H9 (cell line): ENCODE data around the gene TRAF3. TPM values are rescaled to one million over a fixed set of nuclear protein-coding genes. Genes with fewer than 3 reads are reported as not detected.
A peak's percentile ranks its signal among the peaks of the same experiment; 100 is the strongest.

Experiments
- DNase-seq: peaks from one replicate; pipeline ENCODE4 v3.0.0-alpha.2; 2017
- H2AFZ ChIP-seq: one replicate; pipeline ENCODE4 v1.6.1; 2013; ENCODE audit warnings: mild to moderate bottlenecking, low read length, control low read depth, moderate library complexity
- H2AK5ac ChIP-seq: 2 replicates; pipeline ENCODE4 v1.6.1; 2013; ENCODE audit warnings: low read length, control low read depth, mixed read lengths; ENCODE audit not compliant: insufficient read length
- H2BK120ac ChIP-seq: one replicate; pipeline ENCODE4 v1.6.1; 2013; ENCODE audit warnings: low read depth, mild to moderate bottlenecking, low read length, control low read depth, inconsistent platforms; ENCODE audit not compliant: poor library complexity, severe bottlenecking
- H2BK12ac ChIP-seq: 2 replicates; pipeline ENCODE4 v1.6.1; 2013; ENCODE audit warnings: low read length, control low read depth, mixed read lengths, low read depth; ENCODE audit not compliant: insufficient read length
- H2BK15ac ChIP-seq: 2 replicates; pipeline ENCODE4 v1.6.1; 2013; ENCODE audit warnings: low read depth, low read length, control low read depth
- H2BK20ac ChIP-seq: one replicate; pipeline ENCODE4 v1.6.1; 2013; ENCODE audit warnings: low read depth, mild to moderate bottlenecking, low read length, control low read depth, inconsistent platforms; ENCODE audit not compliant: poor library complexity, severe bottlenecking
- H2BK5ac ChIP-seq: 2 replicates; pipeline ENCODE4 v1.6.1; 2013; ENCODE audit warnings: low read length, control low read depth, mixed read lengths; ENCODE audit not compliant: insufficient read length
- H3K14ac ChIP-seq: 2 replicates; pipeline ENCODE4 v1.6.1; 2013; ENCODE audit warnings: low read length, control low read depth; ENCODE audit not compliant: insufficient read depth
- H3K18ac ChIP-seq: 2 replicates; pipeline ENCODE4 v1.6.1; 2013; ENCODE audit warnings: low read depth, mild to moderate bottlenecking, mixed read lengths, low read length, control low read depth; ENCODE audit not compliant: insufficient read length
- H3K23ac ChIP-seq: 2 replicates; pipeline ENCODE4 v1.6.1; 2013; ENCODE audit warnings: low read length, control low read depth, mixed read lengths, low read depth; ENCODE audit not compliant: insufficient read length
- H3K23me2 ChIP-seq: 2 replicates; pipeline ENCODE4 v1.6.1; 2013; ENCODE audit warnings: low read depth, mild to moderate bottlenecking, mixed read lengths, low read length, control low read depth; ENCODE audit not compliant: insufficient read length, poor library complexity, severe bottlenecking
- H3K27ac ChIP-seq: 2 replicates; pipeline ENCODE4 v1.5.1; 2013; ENCODE audit warnings: low read length, control low read depth, mixed read lengths, low read depth; ENCODE audit not compliant: insufficient read length
- H3K27me3 ChIP-seq: 2 replicates; pipeline ENCODE4 v1.6.1; 2013; ENCODE audit warnings: low read length, control low read depth, inconsistent platforms; ENCODE audit not compliant: insufficient read depth
- H3K4ac ChIP-seq: 2 replicates; pipeline ENCODE4 v1.6.1; 2013; ENCODE audit warnings: low read depth, mild to moderate bottlenecking, control low read depth, inconsistent platforms, low read length, moderate library complexity
- H3K4me1 ChIP-seq: 2 replicates; pipeline ENCODE4 v1.6.1; 2013; ENCODE audit warnings: low read length, control low read depth, inconsistent platforms; ENCODE audit not compliant: insufficient read depth
- H3K4me2 ChIP-seq: 2 replicates; pipeline ENCODE4 v1.6.1; 2013; ENCODE audit warnings: low read length, control low read depth, mixed read lengths; ENCODE audit not compliant: insufficient read length, insufficient read depth
- H3K56ac ChIP-seq: 2 replicates; pipeline ENCODE4 v1.6.1; 2013; ENCODE audit warnings: low read depth, mild to moderate bottlenecking, mixed read lengths, low read length, control low read depth; ENCODE audit not compliant: insufficient read length
- H3K79me1 ChIP-seq: 2 replicates; pipeline ENCODE4 v1.6.1; 2013; ENCODE audit warnings: low read depth, mild to moderate bottlenecking, moderate library complexity, low read length, control low read depth, inconsistent platforms; ENCODE audit not compliant: insufficient read depth, poor library complexity, severe bottlenecking
- H3K79me2 ChIP-seq: 2 replicates; pipeline ENCODE4 v1.6.1; 2013; ENCODE audit warnings: low read length, control low read depth, inconsistent platforms; ENCODE audit not compliant: insufficient read depth
- H3K9ac ChIP-seq: 2 replicates; pipeline ENCODE4 v1.6.1; 2013; ENCODE audit warnings: low read length, control low read depth, mixed read lengths; ENCODE audit not compliant: insufficient read length; ENCODE audit errors: extremely low read depth
- H3K9me3 ChIP-seq: one replicate; pipeline ENCODE4 v1.6.1; 2013; ENCODE audit warnings: low read depth, low read length, inconsistent platforms; ENCODE audit not compliant: control insufficient read depth
- H3T11ph ChIP-seq: one replicate; pipeline ENCODE4 v1.6.1; 2013; ENCODE audit warnings: mild to moderate bottlenecking, low read length, control low read depth, inconsistent platforms
- H4K20me1 ChIP-seq: one replicate; pipeline ENCODE4 v1.6.1; 2013; ENCODE audit not compliant: control insufficient read depth, insufficient read length, insufficient read depth
- H4K5ac ChIP-seq: 2 replicates; pipeline ENCODE4 v1.6.1; 2013; ENCODE audit warnings: low read depth, mild to moderate bottlenecking, mixed read lengths, low read length, control low read depth; ENCODE audit not compliant: insufficient read length
- H4K8ac ChIP-seq: replicated peaks from 2 replicates; pipeline ENCODE4 v1.6.1; 2013; ENCODE audit warnings: low read length, control low read depth, mixed read lengths, low read depth; ENCODE audit not compliant: insufficient read length
- H4K91ac ChIP-seq: 2 replicates; pipeline ENCODE4 v1.6.1; 2013; ENCODE audit warnings: low read depth, mild to moderate bottlenecking, moderate library complexity, mixed read lengths, low read length, control low read depth; ENCODE audit not compliant: insufficient read length
- H3K27ac Mint-ChIP-seq, 3 experiments: 2 replicates in 2 of 3; 3 replicates in 1 of 3; pipeline ENCODE4 v1.8.0; 2020 to 2021; ENCODE audit warnings: mixed read lengths in 3 of 3, mild to moderate bottlenecking in 1 of 3, moderate library complexity in 1 of 3
- H3K27me3 Mint-ChIP-seq: 2 replicates; pipeline ENCODE4 v1.8.0; 2021; ENCODE audit warnings: low read depth, mild to moderate bottlenecking, moderate library complexity, mixed read lengths
- H3K36me3 Mint-ChIP-seq, 3 experiments: 2 replicates in 2 of 3; 3 replicates in 1 of 3; pipeline ENCODE4 v1.8.0; 2020 to 2021; ENCODE audit warnings: low read depth in 3 of 3, mixed read lengths in 3 of 3; ENCODE audit not compliant: insufficient read depth in 1 of 3
- H3K4me1 Mint-ChIP-seq, 2 experiments: 2 replicates each; pipeline ENCODE4 v1.8.0; 2020; ENCODE audit warnings: mixed read lengths in 2 of 2
- H3K4me3 Mint-ChIP-seq, 2 experiments: 2 replicates in 1 of 2; 3 replicates in 1 of 2; pipeline ENCODE4 v1.8.0; 2020 to 2021; ENCODE audit warnings: mild to moderate bottlenecking in 2 of 2, mixed read lengths in 2 of 2, moderate library complexity in 1 of 2
- H3K9me3 Mint-ChIP-seq, 2 experiments: 2 replicates in 1 of 2; 3 replicates in 1 of 2; pipeline ENCODE4 v1.8.0; 2020; ENCODE audit warnings: mild to moderate bottlenecking in 2 of 2, mixed read lengths in 2 of 2, moderate library complexity in 1 of 2
- WGBS: extraction: QIAGEN DNeasy Blood & Tissue Kit; methylation state at CpG from one replicate; pipeline ENCODE4 v1.1.7; 2013; ENCODE audit warnings: missing lambda C conversion rate, low lambda C conversion rate, mixed read lengths; ENCODE audit not compliant: insufficient read length; ENCODE audit errors: extremely low coverage; 5-methylcytosine and 5-hydroxymethylcytosine counted together
- total RNA-seq: library from RNA; stranded (reverse); gene quantifications from 2 replicates; pipeline ENCODE4 v1.2.1, GENCODE V29; 2021
- TF ChIP-seq, protein P1 (sequence below): fragments of 200-600 bp; sonication (generic); conservative IDR thresholded peaks from 3 replicates; pipeline ENCODE4 v1.8.0; 2021; ENCODE audit warnings: antibody characterized with exemption, mild to moderate bottlenecking

TRAF3 gene
- total RNA-seq, 1 experiment from 2014 or later = 9.6 TPM

DNA sequence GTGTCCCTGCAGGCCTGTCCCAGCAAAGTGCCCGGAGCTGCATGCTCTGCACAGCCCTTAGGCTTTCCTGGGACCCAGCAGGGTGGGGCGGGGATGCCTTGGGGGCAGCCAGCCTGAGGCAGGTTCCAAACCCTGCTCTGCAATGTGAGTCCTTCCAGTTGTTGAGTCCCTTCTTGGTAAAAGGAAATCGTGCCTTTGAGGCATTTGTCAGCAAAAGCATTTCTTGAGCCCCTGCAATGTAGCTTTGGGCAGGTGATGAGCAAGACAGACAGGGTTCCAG is 38.1 kb upstream of the TRAF3 start:
- H3K23ac ChIP-seq = no peak overlapping the region
- H3K18ac ChIP-seq = no peak overlapping the region
- H2BK15ac ChIP-seq = no peak overlapping the region
- H3T11ph ChIP-seq = no peak overlapping the region
- TF ChIP-seq, protein P1, sequence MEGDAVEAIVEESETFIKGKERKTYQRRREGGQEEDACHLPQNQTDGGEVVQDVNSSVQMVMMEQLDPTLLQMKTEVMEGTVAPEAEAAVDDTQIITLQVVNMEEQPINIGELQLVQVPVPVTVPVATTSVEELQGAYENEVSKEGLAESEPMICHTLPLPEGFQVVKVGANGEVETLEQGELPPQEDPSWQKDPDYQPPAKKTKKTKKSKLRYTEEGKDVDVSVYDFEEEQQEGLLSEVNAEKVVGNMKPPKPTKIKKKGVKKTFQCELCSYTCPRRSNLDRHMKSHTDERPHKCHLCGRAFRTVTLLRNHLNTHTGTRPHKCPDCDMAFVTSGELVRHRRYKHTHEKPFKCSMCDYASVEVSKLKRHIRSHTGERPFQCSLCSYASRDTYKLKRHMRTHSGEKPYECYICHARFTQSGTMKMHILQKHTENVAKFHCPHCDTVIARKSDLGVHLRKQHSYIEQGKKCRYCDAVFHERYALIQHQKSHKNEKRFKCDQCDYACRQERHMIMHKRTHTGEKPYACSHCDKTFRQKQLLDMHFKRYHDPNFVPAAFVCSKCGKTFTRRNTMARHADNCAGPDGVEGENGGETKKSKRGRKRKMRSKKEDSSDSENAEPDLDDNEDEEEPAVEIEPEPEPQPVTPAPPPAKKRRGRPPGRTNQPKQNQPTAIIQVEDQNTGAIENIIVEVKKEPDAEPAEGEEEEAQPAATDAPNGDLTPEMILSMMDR = no peak
- H3K4ac ChIP-seq = no peak overlapping the region
- DNase-seq = peak; percentile 31
- H4K8ac ChIP-seq = no peak overlapping the region
- no peaks in the 10 kb centered on the region for H3K79me2 ChIP-seq
- no peak overlapping the region for H3K56ac ChIP-seq
- no peaks in the 10 kb centered on the region for H3K9me3 ChIP-seq
- no peak overlapping the region for H4K91ac ChIP-seq
- no peaks in the 10 kb centered on the region for H3K23me2 ChIP-seq
- Mint-ChIP-seq H3K27me3 (no peaks in the 10 kb centered on the region; the same call in 1 of the 2 replicates), H3K4me3 (no peak overlapping the region), H3K4me1 (no peaks in the 10 kb centered on the region), H3K27ac (no peak overlapping the region), H3K36me3 (peaks cover 9 to 25% (median 17%) of the 10 kb centered on the region in 3 experiments), H3K9me3 (peaks cover 18 to 25% of the 10 kb centered on the region in 2 experiments)
- H3K27me3 ChIP-seq = no peaks in the 10 kb centered on the region
- H3K27ac ChIP-seq = no peak overlapping the region
- H2BK12ac ChIP-seq = no peak overlapping the region
- H2BK120ac ChIP-seq = no peak overlapping the region
- no CpG with 5 or more reads among the region's 3 CpGs for WGBS
- no peak overlapping the region for H2BK20ac ChIP-seq
- H2AK5ac ChIP-seq = no peak overlapping the region
- H2AFZ ChIP-seq = no peak overlapping the region
- no peak overlapping the region for H3K4me2 ChIP-seq
- H4K5ac ChIP-seq = no peak overlapping the region
- no peak overlapping the region for H3K14ac ChIP-seq
- H3K4me1 ChIP-seq = no peaks in the 10 kb centered on the region
- H3K79me1 ChIP-seq = no peaks in the 10 kb centered on the region
- no peaks in the 10 kb centered on the region for H4K20me1 ChIP-seq
- H2BK5ac ChIP-seq = no peak overlapping the region
- H3K9ac ChIP-seq = no peak overlapping the region
